ENCODE results near the gene ZBTB8A. TPM values are rescaled to one million over a fixed set of nuclear protein-coding genes. Genes with fewer than 3 reads are reported as not detected.

The ZBTB8A gene
- total and polyA plus RNA-seq, 2 of the 13 experiments (the other 11 are each of a cell fraction or from before 2014, with no cell fraction given) = 1.3 to 3.7 TPM

DNA sequence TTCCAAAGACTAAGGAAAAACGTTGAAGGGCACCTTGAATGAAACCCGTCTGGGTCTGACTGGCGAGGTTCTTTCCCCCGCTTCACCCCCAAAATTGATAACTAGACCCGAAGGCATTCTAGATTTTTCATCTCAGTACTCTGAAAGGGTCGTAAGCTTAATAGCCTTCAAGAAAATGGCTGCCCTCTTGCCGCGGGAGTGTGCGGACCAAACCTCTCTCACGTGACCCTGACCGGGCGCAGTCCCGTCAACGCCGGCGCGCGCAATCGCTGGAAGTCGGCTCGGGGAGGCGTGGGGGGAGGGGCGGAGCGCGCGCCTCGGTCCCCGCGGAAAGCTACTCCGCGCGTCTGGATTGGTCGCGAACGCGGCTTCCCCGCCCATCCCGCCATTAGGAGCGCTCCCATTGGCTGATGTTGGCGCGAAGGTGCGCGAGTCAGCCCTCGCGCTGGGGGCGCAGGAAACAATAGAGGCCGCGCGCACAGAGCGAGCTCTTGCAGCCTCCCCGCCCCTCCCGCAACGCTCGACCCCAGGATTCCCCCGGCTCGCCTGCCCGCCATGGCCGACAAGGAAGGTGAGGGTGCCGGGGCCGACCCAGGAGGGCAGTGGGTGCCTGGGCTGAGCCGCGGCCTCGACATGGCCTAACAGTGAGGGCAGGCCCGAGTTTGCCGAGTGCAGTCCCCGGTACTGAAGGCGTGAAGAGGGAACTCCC lies 111.7 kb downstream of the ZBTB8A start, which contains the start of gene RBBP4 (continued):
- TF ChIP-seq, protein P1, sequence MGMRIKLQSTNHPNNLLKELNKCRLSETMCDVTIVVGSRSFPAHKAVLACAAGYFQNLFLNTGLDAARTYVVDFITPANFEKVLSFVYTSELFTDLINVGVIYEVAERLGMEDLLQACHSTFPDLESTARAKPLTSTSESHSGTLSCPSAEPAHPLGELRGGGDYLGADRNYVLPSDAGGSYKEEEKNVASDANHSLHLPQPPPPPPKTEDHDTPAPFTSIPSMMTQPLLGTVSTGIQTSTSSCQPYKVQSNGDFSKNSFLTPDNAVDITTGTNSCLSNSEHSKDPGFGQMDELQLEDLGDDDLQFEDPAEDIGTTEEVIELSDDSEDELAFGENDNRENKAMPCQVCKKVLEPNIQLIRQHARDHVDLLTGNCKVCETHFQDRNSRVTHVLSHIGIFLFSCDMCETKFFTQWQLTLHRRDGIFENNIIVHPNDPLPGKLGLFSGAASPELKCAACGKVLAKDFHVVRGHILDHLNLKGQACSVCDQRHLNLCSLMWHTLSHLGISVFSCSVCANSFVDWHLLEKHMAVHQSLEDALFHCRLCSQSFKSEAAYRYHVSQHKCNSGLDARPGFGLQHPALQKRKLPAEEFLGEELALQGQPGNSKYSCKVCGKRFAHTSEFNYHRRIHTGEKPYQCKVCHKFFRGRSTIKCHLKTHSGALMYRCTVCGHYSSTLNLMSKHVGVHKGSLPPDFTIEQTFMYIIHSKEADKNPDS (CRISPR knock-in tag; IDR thresholded peaks at IDR 0.05) = peak; percentile 56; the same call in 1 of the 2 replicates
- TF ChIP-seq, protein P2, sequence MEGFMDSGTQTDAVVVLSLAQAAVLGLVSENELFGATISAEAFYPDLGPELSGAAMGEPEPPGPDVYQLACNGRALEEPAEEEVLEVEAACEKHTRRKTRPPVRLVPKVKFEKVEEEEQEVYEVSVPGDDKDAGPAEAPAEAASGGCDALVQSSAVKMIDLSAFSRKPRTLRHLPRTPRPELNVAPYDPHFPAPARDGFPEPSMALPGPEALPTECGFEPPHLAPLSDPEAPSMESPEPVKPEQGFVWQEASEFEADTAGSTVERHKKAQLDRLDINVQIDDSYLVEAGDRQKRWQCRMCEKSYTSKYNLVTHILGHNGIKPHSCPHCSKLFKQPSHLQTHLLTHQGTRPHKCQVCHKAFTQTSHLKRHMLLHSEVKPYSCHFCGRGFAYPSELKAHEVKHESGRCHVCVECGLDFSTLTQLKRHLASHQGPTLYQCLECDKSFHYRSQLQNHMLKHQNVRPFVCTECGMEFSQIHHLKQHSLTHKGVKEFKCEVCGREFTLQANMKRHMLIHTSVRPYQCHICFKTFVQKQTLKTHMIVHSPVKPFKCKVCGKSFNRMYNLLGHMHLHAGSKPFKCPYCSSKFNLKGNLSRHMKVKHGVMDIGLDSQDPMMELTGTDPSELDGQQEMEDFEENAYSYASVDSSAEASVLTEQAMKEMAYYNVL (CRISPR knock-in tag; IDR thresholded peaks at IDR 0.05; ENCODE audit: borderline replicate concordance) = no peak
- TF ChIP-seq CAMTA2 (CRISPR knock-in tag; IDR thresholded peaks at IDR 0.05; ENCODE audit: borderline replicate concordance) (no peak), SMAD1 (CRISPR knock-in tag; IDR thresholded peaks at IDR 0.05; ENCODE audit: borderline replicate concordance, low read depth) (no peak; the same call in 1 of the 2 replicates), ZNF30 (CRISPR knock-in tag; IDR thresholded peaks at IDR 0.05) (peak; percentile 59; the same call in 1 of the 2 replicates), PHF20 (CRISPR knock-in tag; IDR thresholded peaks at IDR 0.05) (peak; percentile 74; the same call in 1 of the 2 replicates), RARG (CRISPR knock-in tag; IDR thresholded peaks at IDR 0.05; ENCODE audit: low read depth) (no peak), SNAI1 (CRISPR knock-in tag; IDR thresholded peaks at IDR 0.05; ENCODE audit: borderline replicate concordance) (peak; percentile 93), RBAK (CRISPR knock-in tag; IDR thresholded peaks at IDR 0.05) (no peak), ZC3H4 (CRISPR knock-in tag; IDR thresholded peaks at IDR 0.05; ENCODE audit: borderline replicate concordance) (no peak), NCOA1 (CRISPR knock-in tag; IDR thresholded peaks at IDR 0.05) (peak; percentile 81), NFYC (CRISPR knock-in tag; IDR thresholded peaks at IDR 0.05) (peak; percentile 95), ZKSCAN5 (CRISPR knock-in tag; IDR thresholded peaks at IDR 0.05) (no peak), CBFB (CRISPR knock-in tag; IDR thresholded peaks at IDR 0.05) (peak; percentile 45; the same call in 1 of the 2 replicates), ZNF337 (CRISPR knock-in tag; IDR thresholded peaks at IDR 0.05; ENCODE audit: borderline replicate concordance, low read depth) (peak; percentile 96; the same call in 1 of the 2 replicates), HNRNPH1 (optimal IDR thresholded peaks at IDR 0.05; ENCODE audit: low read depth, low read length) (no peak), TEAD2 (CRISPR knock-in tag; IDR thresholded peaks at IDR 0.05) (no peak), HMGA1 (CRISPR knock-in tag; conservative IDR thresholded peaks at IDR 0.05) (no peak), ZNF614 (CRISPR knock-in tag; IDR thresholded peaks at IDR 0.05; ENCODE audit: borderline replicate concordance) (peak; percentile 47; the same call in 1 of the 2 replicates)
- TF ChIP-seq, protein P3, sequence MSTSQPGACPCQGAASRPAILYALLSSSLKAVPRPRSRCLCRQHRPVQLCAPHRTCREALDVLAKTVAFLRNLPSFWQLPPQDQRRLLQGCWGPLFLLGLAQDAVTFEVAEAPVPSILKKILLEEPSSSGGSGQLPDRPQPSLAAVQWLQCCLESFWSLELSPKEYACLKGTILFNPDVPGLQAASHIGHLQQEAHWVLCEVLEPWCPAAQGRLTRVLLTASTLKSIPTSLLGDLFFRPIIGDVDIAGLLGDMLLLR (CRISPR knock-in tag; IDR thresholded peaks at IDR 0.05) = peak; percentile 57; the same call in 1 of the 2 replicates
- TF ChIP-seq, protein P4, sequence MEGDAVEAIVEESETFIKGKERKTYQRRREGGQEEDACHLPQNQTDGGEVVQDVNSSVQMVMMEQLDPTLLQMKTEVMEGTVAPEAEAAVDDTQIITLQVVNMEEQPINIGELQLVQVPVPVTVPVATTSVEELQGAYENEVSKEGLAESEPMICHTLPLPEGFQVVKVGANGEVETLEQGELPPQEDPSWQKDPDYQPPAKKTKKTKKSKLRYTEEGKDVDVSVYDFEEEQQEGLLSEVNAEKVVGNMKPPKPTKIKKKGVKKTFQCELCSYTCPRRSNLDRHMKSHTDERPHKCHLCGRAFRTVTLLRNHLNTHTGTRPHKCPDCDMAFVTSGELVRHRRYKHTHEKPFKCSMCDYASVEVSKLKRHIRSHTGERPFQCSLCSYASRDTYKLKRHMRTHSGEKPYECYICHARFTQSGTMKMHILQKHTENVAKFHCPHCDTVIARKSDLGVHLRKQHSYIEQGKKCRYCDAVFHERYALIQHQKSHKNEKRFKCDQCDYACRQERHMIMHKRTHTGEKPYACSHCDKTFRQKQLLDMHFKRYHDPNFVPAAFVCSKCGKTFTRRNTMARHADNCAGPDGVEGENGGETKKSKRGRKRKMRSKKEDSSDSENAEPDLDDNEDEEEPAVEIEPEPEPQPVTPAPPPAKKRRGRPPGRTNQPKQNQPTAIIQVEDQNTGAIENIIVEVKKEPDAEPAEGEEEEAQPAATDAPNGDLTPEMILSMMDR (CRISPR knock-in tag; IDR thresholded peaks at IDR 0.05) = no peak
- TF ChIP-seq, protein P5, sequence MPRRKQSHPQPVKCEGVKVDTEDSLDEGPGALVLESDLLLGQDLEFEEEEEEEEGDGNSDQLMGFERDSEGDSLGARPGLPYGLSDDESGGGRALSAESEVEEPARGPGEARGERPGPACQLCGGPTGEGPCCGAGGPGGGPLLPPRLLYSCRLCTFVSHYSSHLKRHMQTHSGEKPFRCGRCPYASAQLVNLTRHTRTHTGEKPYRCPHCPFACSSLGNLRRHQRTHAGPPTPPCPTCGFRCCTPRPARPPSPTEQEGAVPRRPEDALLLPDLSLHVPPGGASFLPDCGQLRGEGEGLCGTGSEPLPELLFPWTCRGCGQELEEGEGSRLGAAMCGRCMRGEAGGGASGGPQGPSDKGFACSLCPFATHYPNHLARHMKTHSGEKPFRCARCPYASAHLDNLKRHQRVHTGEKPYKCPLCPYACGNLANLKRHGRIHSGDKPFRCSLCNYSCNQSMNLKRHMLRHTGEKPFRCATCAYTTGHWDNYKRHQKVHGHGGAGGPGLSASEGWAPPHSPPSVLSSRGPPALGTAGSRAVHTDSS (CRISPR knock-in tag; conservative IDR thresholded peaks at IDR 0.05) = no peak

Measured in HepG2 (cell line).